Measurements from ENCODE around the gene C1orf105. TPM values are rescaled to one million over a fixed set of nuclear protein-coding genes. Genes with fewer than 3 reads are reported as not detected.

The C1orf105 gene
- total RNA-seq, 1 experiment from 2014 or later, result not detected

GRCh38 chr1:172397221-172397620 is 23.3 kb upstream of the C1orf105 start:
- BruUV-seq (replicated peaks), result no TSS peak
- no peaks in the 10 kb centered on the region for H3K36me3 ChIP-seq (ENCODE audit: insufficient read depth, low read length, poor library complexity, severe bottlenecking)
- H3K9me3 ChIP-seq (ENCODE audit: low read depth, low read length, poor library complexity, severe bottlenecking), result no peaks in the 10 kb centered on the region
- CTCF ChIA-PET, result no interaction called here
- TF ChIP-seq EZH2 (IDR thresholded peaks at IDR 0.05; ENCODE audit: borderline replicate concordance, low read depth, low read length, poor library complexity, severe bottlenecking) (no peak), CTCF (conservative IDR thresholded peaks at IDR 0.05; ENCODE audit: low read depth, low read length) (no peak)
- DNase-seq (ENCODE audit: low spot score), result peak; percentile 29
- H3K27ac ChIP-seq (ENCODE audit: low read depth, low read length, poor library complexity, severe bottlenecking), result no peak overlapping the region
- no peaks in the 10 kb centered on the region for H3K27me3 ChIP-seq (replicated peaks; ENCODE audit: insufficient read depth, low read depth, low read length, poor library complexity)
- H3K4me3 ChIP-seq (ENCODE audit: low read depth, low read length, poor library complexity, severe bottlenecking), result no peak overlapping the region
- POLR2A ChIA-PET (ENCODE audit: low non-redundant PET), result no interaction called here
- intact Hi-C loops (cut with micrococcal nuclease; ENCODE audit: unreplicated experiment), result loop anchor here (5.0 kb wide), 1 partner anchor 40 kb away; no protein-coding TSS in a partner anchor
- H3K4me1 ChIP-seq (ENCODE audit: insufficient read depth, low read length, poor library complexity, severe bottlenecking), result peaks cover 21% of the 10 kb centered on the region

- no peak for TF ChIP-seq EZH2 (IDR thresholded peaks at IDR 0.05; ENCODE audit: borderline replicate concordance, low read depth, low read length, poor library complexity, severe bottlenecking)
- no peak for TF ChIP-seq CTCF (conservative IDR thresholded peaks at IDR 0.05; ENCODE audit: low read depth, low read length)
Observed at GRCh38 chr1:172397633-172398032, 22.9 kb upstream of the C1orf105 start.

GRCh38 chr1:172398193-172398592 is 22.3 kb upstream of the C1orf105 start:
- CTCF ChIA-PET, result interaction anchor here (1.0 to 1.5 kb wide), 3 partner anchors 16 to 396 kb away, joined by 4 read pairs; no protein-coding TSS in a partner anchor
- no peak overlapping the region for H3K27ac ChIP-seq (ENCODE audit: low read depth, low read length, poor library complexity, severe bottlenecking)
- no peaks in the 10 kb centered on the region for H3K27me3 ChIP-seq (replicated peaks; ENCODE audit: insufficient read depth, low read depth, low read length, poor library complexity)
- BruUV-seq (replicated peaks), result no TSS peak
- peak; percentile 23 for DNase-seq (ENCODE audit: low spot score)
- peaks cover 21% of the 10 kb centered on the region for H3K4me1 ChIP-seq (ENCODE audit: insufficient read depth, low read length, poor library complexity, severe bottlenecking)
- POLR2A ChIA-PET (ENCODE audit: low non-redundant PET), result no interaction called here
- H3K4me3 ChIP-seq (ENCODE audit: low read depth, low read length, poor library complexity, severe bottlenecking), result no peak overlapping the region
- H3K36me3 ChIP-seq (ENCODE audit: insufficient read depth, low read length, poor library complexity, severe bottlenecking), result no peaks in the 10 kb centered on the region
- no peak for TF ChIP-seq CTCF (conservative IDR thresholded peaks at IDR 0.05; ENCODE audit: low read depth, low read length)
- no peak for TF ChIP-seq EZH2 (IDR thresholded peaks at IDR 0.05; ENCODE audit: borderline replicate concordance, low read depth, low read length, poor library complexity, severe bottlenecking)
- intact Hi-C loops (cut with micrococcal nuclease; ENCODE audit: unreplicated experiment), result loop anchor here (2.0 to 5.0 kb wide), 5 partner anchors 41 to 395 kb away; no protein-coding TSS in a partner anchor
- no peaks in the 10 kb centered on the region for H3K9me3 ChIP-seq (ENCODE audit: low read depth, low read length, poor library complexity, severe bottlenecking)

More at GRCh38 chr1:172397633-172398032, 22.9 kb upstream of the C1orf105 start:
- Histone ChIP-seq H3K36me3 (ENCODE audit: insufficient read depth, low read length, poor library complexity, severe bottlenecking) (no peaks in the 10 kb centered on the region), H3K27me3 (replicated peaks; ENCODE audit: insufficient read depth, low read depth, low read length, poor library complexity) (no peaks in the 10 kb centered on the region), H3K9me3 (ENCODE audit: low read depth, low read length, poor library complexity, severe bottlenecking) (no peaks in the 10 kb centered on the region), H3K4me1 (ENCODE audit: insufficient read depth, low read length, poor library complexity, severe bottlenecking) (peaks cover 21% of the 10 kb centered on the region), H3K4me3 (ENCODE audit: low read depth, low read length, poor library complexity, severe bottlenecking) (no peak overlapping the region), H3K27ac (ENCODE audit: low read depth, low read length, poor library complexity, severe bottlenecking) (no peak overlapping the region)
- no TSS peak for BruUV-seq (replicated peaks)
- ChIA-PET CTCF (interaction anchor here (1.0 kb wide), 1 partner anchor 395 kb away, joined by 4 read pairs; no protein-coding TSS in a partner anchor), POLR2A (ENCODE audit: low non-redundant PET) (no interaction called here)
- DNase-seq (ENCODE audit: low spot score), result no peak
- intact Hi-C loops (cut with micrococcal nuclease; ENCODE audit: unreplicated experiment), result loop anchor here (2.0 to 5.0 kb wide), 5 partner anchors 40 to 395 kb away; no protein-coding TSS in a partner anchor

Data from A673 (cell line).